AG09309 (cell line): Measurements from ENCODE around the gene CCDC69.
"Not testable (repeated sequence)": the region's sequence is repeated elsewhere in the genome, so short reads cannot be mapped to it uniquely, and the experiment has no call there.

ENCODE experiments used
- DNase-seq: peaks from one replicate; pipeline ENCODE4 v3.0.0-alpha.2; 2010; ENCODE audit warnings: low read depth
- H3K4me3 ChIP-seq: 2 replicates; pipeline ENCODE4 v1.5.1; 2011; ENCODE audit warnings: mild to moderate bottlenecking, low read depth, low read length, moderate library complexity; ENCODE audit not compliant: control insufficient read depth
- CTCF ChIP-seq: IDR thresholded peaks from 2 replicates; pipeline ENCODE4 v1.5.1; 2011; ENCODE audit warnings: mild to moderate bottlenecking, low read depth, low read length, inconsistent platforms; ENCODE audit not compliant: insufficient read depth, control insufficient read depth; ENCODE audit errors: missing control alignments

CCDC69 gene

GRCh38 chr5:151259931-151260330 is 36.0 kb upstream of the CCDC69 start:
- DNase-seq: no peak
- no peak for TF ChIP-seq CTCF
- H3K4me3 ChIP-seq: no peak overlapping the region

GRCh38 chr5:151258816-151259215 is 34.9 kb upstream of the CCDC69 start:
- no peak for DNase-seq
- no peak overlapping the region for H3K4me3 ChIP-seq
- no peak for TF ChIP-seq CTCF

GRCh38 chr5:151258201-151258611 is 34.3 kb upstream of the CCDC69 start:
- DNase-seq: no peak
- H3K4me3 ChIP-seq: no peak overlapping the region
- no peak for TF ChIP-seq CTCF

GRCh38 chr5:151257731-151258181 is 33.9 kb upstream of the CCDC69 start:
- no peak for DNase-seq
- TF ChIP-seq CTCF: no peak
- no peak overlapping the region for H3K4me3 ChIP-seq

- no peak for TF ChIP-seq CTCF
- H3K4me3 ChIP-seq: no peak overlapping the region
- DNase-seq: no peak
These were observed 31.9 kb upstream of the CCDC69 start for GRCh38 chr5:151255621-151256286.

GRCh38 chr5:151254990-151255389 is 31.1 kb upstream of the CCDC69 start:
- H3K4me3 ChIP-seq: not testable (repeated sequence)

GRCh38 chr5:151254556-151254955 is 30.7 kb upstream of the CCDC69 start:
- DNase-seq: no peak
- no peak for TF ChIP-seq CTCF

More at GRCh38 chr5:151254990-151255389, 31.1 kb upstream of the CCDC69 start:
- DNase-seq: not testable (repeated sequence)

More at GRCh38 chr5:151254556-151254955, 30.7 kb upstream of the CCDC69 start:
- H3K4me3 ChIP-seq: no peak overlapping the region
